Measurements from ENCODE around the gene FAAP100.

Gene FAAP100

GRCh38 chr17:81513753-81514488, 38.2 kb downstream of the FAAP100 start:
- DNase-seq (ENCODE audit: extremely low spot score) = no peak
- ChIA-PET CTCF (interaction anchor here (1.4 kb wide), 1 partner anchor 29 kb away, joined by 5 read pairs; no protein-coding TSS in a partner anchor), POLR2A (interaction anchor here (0.8 kb wide), 1 partner anchor 38 kb away, joined by 4 read pairs; the partner anchor contains the start of gene FAAP100)
- TF ChIP-seq CTCF (IDR thresholded peaks at IDR 0.05; ENCODE audit: control extremely low read depth, extremely low read depth, low read depth, missing control alignments) = no peak

- no peak for DNase-seq (ENCODE audit: extremely low spot score)
- ChIA-PET CTCF (no interaction called here), POLR2A (interaction anchor here (0.8 to 1.4 kb wide), 2 partner anchors 39 to 294 kb away, joined by 3 to 4 read pairs; partner anchors contain the start of gene FAAP100)
- TF ChIP-seq CTCF (IDR thresholded peaks at IDR 0.05; ENCODE audit: control extremely low read depth, extremely low read depth, low read depth, missing control alignments) = no peak
Observed at GRCh38 chr17:81513372-81513752, 38.8 kb downstream of the FAAP100 start.

DNA sequence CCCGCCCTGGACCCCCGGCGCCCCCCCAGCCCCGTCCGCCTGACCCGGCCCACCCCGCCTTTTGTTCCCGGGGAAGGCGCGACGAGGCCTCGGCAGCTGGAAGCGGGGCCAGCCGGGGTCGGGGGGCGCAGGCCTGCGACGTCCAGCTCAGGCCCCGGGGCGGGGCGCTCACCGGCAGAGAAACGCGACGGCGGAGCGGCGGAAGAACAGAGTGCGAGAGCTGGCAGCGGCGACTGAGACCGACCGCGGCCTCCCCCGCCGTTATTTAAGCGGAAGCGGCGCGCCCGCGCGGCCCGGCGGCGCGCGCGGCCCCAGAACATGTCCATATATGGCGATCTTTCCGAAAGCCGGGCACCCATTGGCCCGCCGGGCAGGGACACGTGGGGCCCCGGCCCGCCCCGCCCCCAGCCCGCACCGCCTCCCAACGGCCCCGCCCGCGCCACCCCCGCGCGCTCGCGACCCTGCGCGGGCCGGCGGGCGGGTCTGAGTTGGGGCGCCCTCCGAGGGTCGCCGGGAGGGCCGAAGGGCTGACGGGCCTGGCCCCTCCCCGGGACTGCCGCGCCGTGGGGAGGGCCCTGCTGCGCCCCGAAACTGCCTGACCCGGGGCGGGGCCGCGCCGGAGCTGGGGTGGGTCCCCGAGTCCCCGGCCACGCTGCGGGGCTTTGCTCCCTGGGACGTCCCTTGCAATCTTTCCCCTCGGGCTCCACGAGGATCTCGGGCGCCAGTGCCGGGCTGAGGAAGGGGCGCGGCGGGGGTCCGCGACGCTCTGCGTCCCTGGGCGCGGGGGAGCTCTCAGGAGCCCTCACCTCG, 39.4 kb downstream of the FAAP100 start, which contains the start of gene ACTG1:
Gene ACTG1 (minus strand): TSS at position 238 of the 810 bp plus-strand sequence. CDS start 445 bp downstream, outside the sequence.
- ChIA-PET CTCF (no interaction called here), POLR2A (interaction anchor here (0.6 to 1.4 kb wide), 8 partner anchors 23 to 293 kb away, joined by 3 to 4 read pairs (median 3); partner anchors contain the start of genes CEP131 and FAAP100)
- no peak for TF ChIP-seq CTCF (IDR thresholded peaks at IDR 0.05; ENCODE audit: control extremely low read depth, extremely low read depth, low read depth, missing control alignments)
- DNase-seq (ENCODE audit: extremely low spot score) = peak; percentile 93

- ChIA-PET CTCF (interaction anchor here (0.8 to 1.3 kb wide), 2 partner anchors 27 to 50 kb away, joined by 3 to 4 read pairs; no protein-coding TSS in a partner anchor), POLR2A (interaction anchor here (0.6 to 1.4 kb wide), 7 partner anchors 23 to 292 kb away, joined by 3 read pairs; partner anchors contain the start of genes CEP131 and FAAP100)
- no peak for DNase-seq (ENCODE audit: extremely low spot score)
- no peak for TF ChIP-seq CTCF (IDR thresholded peaks at IDR 0.05; ENCODE audit: control extremely low read depth, extremely low read depth, low read depth, missing control alignments)
Observed at GRCh38 chr17:81511804-81512561, 40.2 kb downstream of the FAAP100 start.

- DNase-seq (ENCODE audit: extremely low spot score) = no peak
- ChIA-PET CTCF (interaction anchor here (0.8 to 1.3 kb wide), 2 partner anchors 27 to 50 kb away, joined by 3 to 4 read pairs; no protein-coding TSS in a partner anchor), POLR2A (interaction anchor here (0.6 to 1.2 kb wide), 4 partner anchors 11 to 289 kb away, joined by 3 read pairs; partner anchors contain the start of gene CEP131)
- no peak for TF ChIP-seq CTCF (IDR thresholded peaks at IDR 0.05; ENCODE audit: control extremely low read depth, extremely low read depth, low read depth, missing control alignments)
Observed at GRCh38 chr17:81511554-81511803, 40.7 kb downstream of the FAAP100 start.

All from GM10248 (cell line).